ENCODE measurements around the gene F8. TPM values are rescaled to one million over a fixed set of nuclear protein-coding genes. Genes with fewer than 3 reads are reported as not detected.

F8 gene
- total and polyA plus RNA-seq, 9 of the 15 experiments (the other 6 are each of a cell fraction or from before 2014, with no cell fraction given) = 0.41 to 3.8 (median 0.91) TPM

DNA sequence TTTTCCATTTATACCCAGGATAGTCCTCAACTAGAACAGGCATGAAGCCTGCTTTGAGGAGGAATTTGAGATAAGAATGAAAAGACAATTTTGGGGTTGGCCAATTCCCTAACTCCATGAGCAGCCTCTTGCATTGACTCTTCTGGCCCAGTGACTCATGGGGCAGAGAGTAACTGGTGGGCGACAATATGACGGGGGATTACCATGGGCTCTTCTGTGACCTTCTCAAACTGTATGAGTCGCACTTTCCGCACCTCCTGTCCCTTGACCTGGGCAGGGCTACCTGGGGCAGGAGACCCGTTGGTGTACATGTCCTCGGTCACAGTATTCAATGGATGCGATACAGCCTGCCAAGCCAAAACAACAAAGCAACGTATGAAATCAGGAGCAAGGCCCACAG, 230.6 kb downstream of the F8 start:
- in situ Hi-C loops (cut with MboI) (no loop called here), intact Hi-C loops (cut with micrococcal nuclease) (no loop called here)
- Histone ChIP-seq H3K9me3 (replicated peaks; ENCODE audit: control insufficient read depth, insufficient read depth, low read depth, low read length) (no peaks in the 10 kb centered on the region), H3K4me3 (no peak overlapping the region), H3K27ac (ENCODE audit: extremely low read depth, low read depth, low read length) (peak overlapping the region; percentile 12; the same call in 2 of the 3 replicates), H3K27me3 (ENCODE audit: control insufficient read depth in 2 of 2, insufficient read depth in 2 of 2, low read length in 2 of 2) (no peaks in the 10 kb centered on the region), H4K20me1 (replicated peaks; ENCODE audit: control insufficient read depth, insufficient read depth, low read length) (peaks cover 5% of the 10 kb centered on the region; the same call in 1 of the 2 replicates), H3K9me1 (ENCODE audit: control insufficient read depth, insufficient read depth, low read length) (peaks cover 4% of the 10 kb centered on the region), H3K9ac (ENCODE audit: insufficient read depth in 1 of 2, low read depth in 2 of 2, low read length in 2 of 2) (no peak overlapping the region), H3K79me2 (ENCODE audit: control insufficient read depth, insufficient read depth, low read length) (peaks cover 99% of the 10 kb centered on the region), H2AFZ (ENCODE audit: low read depth, low read length) (no peak overlapping the region), H3K4me2 (ENCODE audit: insufficient read depth, low read length) (no peak overlapping the region), H3K4me1 (replicated peaks in 1 of 2; ENCODE audit: control insufficient read depth in 2 of 2, insufficient read depth in 2 of 2, low read length in 2 of 2) (peaks cover 16 to 40% of the 10 kb centered on the region in 2 experiments; a peak in 4 of 5 replicates), H3K36me3 (ENCODE audit: control insufficient read depth, insufficient read depth, low read length) (peaks cover 90% of the 10 kb centered on the region)
- FAIRE-seq (no peak), ATAC-seq (no peak), DNase-seq (ENCODE audit: extremely low read depth in 1 of 4, low spot score in 3 of 4) (peak in 1 of 4 experiments; percentile 41)
- 77% methylated on average over 8 of the region's 8 CpGs for WGBS (ENCODE audit: insufficient coverage, low coverage, missing lambda C conversion rate)
- ChIA-PET CTCF (ENCODE audit: low intra/inter-chr PET ratio) (no interaction called here), POLR2A (interaction anchor here (1.8 to 3.4 kb wide), 3 partner anchors 10 to 16 kb away, joined by 5 to 14 read pairs (median 12); no protein-coding TSS in a partner anchor)
- TF ChIP-seq, protein P1, sequence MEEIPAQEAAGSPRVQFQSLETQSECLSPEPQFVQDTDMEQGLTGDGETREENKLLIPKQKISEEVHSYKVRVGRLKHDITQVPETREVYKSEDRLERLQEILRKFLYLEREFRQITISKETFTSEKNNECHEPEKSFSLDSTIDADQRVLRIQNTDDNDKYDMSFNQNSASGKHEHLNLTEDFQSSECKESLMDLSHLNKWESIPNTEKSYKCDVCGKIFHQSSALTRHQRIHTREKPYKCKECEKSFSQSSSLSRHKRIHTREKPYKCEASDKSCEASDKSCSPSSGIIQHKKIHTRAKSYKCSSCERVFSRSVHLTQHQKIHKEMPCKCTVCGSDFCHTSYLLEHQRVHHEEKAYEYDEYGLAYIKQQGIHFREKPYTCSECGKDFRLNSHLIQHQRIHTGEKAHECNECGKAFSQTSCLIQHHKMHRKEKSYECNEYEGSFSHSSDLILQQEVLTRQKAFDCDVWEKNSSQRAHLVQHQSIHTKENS (CRISPR knock-in tag; IDR thresholded peaks at IDR 0.05) = no peak
- TF ChIP-seq, protein P2, sequence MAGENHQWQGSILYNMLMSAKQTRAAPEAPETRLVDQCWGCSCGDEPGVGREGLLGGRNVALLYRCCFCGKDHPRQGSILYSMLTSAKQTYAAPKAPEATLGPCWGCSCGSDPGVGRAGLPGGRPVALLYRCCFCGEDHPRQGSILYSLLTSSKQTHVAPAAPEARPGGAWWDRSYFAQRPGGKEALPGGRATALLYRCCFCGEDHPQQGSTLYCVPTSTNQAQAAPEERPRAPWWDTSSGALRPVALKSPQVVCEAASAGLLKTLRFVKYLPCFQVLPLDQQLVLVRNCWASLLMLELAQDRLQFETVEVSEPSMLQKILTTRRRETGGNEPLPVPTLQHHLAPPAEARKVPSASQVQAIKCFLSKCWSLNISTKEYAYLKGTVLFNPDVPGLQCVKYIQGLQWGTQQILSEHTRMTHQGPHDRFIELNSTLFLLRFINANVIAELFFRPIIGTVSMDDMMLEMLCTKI (IDR thresholded peaks at IDR 0.05; ENCODE audit: partially characterized antibody) = no peak
- TF ChIP-seq, protein P3, sequence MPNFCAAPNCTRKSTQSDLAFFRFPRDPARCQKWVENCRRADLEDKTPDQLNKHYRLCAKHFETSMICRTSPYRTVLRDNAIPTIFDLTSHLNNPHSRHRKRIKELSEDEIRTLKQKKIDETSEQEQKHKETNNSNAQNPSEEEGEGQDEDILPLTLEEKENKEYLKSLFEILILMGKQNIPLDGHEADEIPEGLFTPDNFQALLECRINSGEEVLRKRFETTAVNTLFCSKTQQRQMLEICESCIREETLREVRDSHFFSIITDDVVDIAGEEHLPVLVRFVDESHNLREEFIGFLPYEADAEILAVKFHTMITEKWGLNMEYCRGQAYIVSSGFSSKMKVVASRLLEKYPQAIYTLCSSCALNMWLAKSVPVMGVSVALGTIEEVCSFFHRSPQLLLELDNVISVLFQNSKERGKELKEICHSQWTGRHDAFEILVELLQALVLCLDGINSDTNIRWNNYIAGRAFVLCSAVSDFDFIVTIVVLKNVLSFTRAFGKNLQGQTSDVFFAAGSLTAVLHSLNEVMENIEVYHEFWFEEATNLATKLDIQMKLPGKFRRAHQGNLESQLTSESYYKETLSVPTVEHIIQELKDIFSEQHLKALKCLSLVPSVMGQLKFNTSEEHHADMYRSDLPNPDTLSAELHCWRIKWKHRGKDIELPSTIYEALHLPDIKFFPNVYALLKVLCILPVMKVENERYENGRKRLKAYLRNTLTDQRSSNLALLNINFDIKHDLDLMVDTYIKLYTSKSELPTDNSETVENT (CRISPR knock-in tag; IDR thresholded peaks at IDR 0.05) = no peak
- TF ChIP-seq SIN3A (IDR thresholded peaks at IDR 0.05; ENCODE audit: borderline replicate concordance in 2 of 2, control insufficient read depth in 1 of 2, low read depth in 2 of 2, low read length in 2 of 2) (no peak), NFXL1 (CRISPR knock-in tag; IDR thresholded peaks at IDR 0.05) (no peak), ZNF184 (CRISPR knock-in tag; IDR thresholded peaks at IDR 0.05) (no peak), CBX2 (IDR thresholded peaks at IDR 0.05; ENCODE audit: insufficient read depth, low read length, poor library complexity, severe bottlenecking) (no peak), GTF2E2 (tag; IDR thresholded peaks at IDR 0.05) (no peak), STAG1 (CRISPR knock-in tag; IDR thresholded peaks at IDR 0.05; ENCODE audit: borderline replicate concordance) (no peak), ARID1B (IDR thresholded peaks at IDR 0.05) (no peak), TAF1 (IDR thresholded peaks at IDR 0.05; ENCODE audit: control insufficient read depth, extremely low read depth, insufficient read depth, low read length, severe bottlenecking) (no peak), PRMT5 (CRISPR knock-in tag; IDR thresholded peaks at IDR 0.05) (no peak), SRSF3 (IDR thresholded peaks at IDR 0.05; ENCODE audit: insufficient read depth, low read length) (no peak), ZNF347 (CRISPR knock-in tag; IDR thresholded peaks at IDR 0.05; ENCODE audit: low read depth) (no peak), HNRNPL (IDR thresholded peaks at IDR 0.05; ENCODE audit: low read depth, low read length) (no peak)
- no TSS peak for BruUV-seq (replicated peaks)

Data from K562 (cell line).